Activated naive CD4-positive, alpha-beta T cell treated with anti-CD3 and anti-CD28 coated beads, Interleukin-2, amount 50 U/mL, for 16 hours (primary cell): ENCODE measurements around the gene PTGDS.

Source experiments
- DNase-seq: peaks from one replicate; pipeline ENCODE4 v3.0.0-alpha.2; 2020

Gene PTGDS

GRCh38 chr9:136958898-136959850 is 18.1 kb upstream of the PTGDS start:
- DNase-seq = no peak

GRCh38 chr9:136960212-136960937 is 16.9 kb upstream of the PTGDS start:
- no peak for DNase-seq

- DNase-seq = no peak
These were observed 16.4 kb upstream of the PTGDS start for GRCh38 chr9:136960938-136961275.

- no peak for DNase-seq
These were observed 15.8 kb upstream of the PTGDS start for GRCh38 chr9:136961279-136962065.

GRCh38 chr9:136962163-136962562 is 15.1 kb upstream of the PTGDS start:
- DNase-seq = no peak

GRCh38 chr9:136962701-136963248 is 14.5 kb upstream of the PTGDS start:
- no peak for DNase-seq

GRCh38 chr9:136963341-136963740 is 14.0 kb upstream of the PTGDS start:
- no peak for DNase-seq

GRCh38 chr9:136963751-136964150 is 13.6 kb upstream of the PTGDS start:
- DNase-seq = no peak

- no peak for DNase-seq
These were observed 13.1 kb upstream of the PTGDS start for GRCh38 chr9:136964171-136964689.

GRCh38 chr9:136964833-136965422 is 12.4 kb upstream of the PTGDS start:
- no peak for DNase-seq

GRCh38 chr9:136965771-136966484 is 11.4 kb upstream of the PTGDS start:
- no peak for DNase-seq

- DNase-seq = no peak
These were observed 8.8 kb upstream of the PTGDS start for GRCh38 chr9:136968333-136969127.

- DNase-seq = no peak
These were observed 8.2 kb upstream of the PTGDS start for GRCh38 chr9:136969150-136969549.

GRCh38 chr9:136969774-136970173 is 7.5 kb upstream of the PTGDS start:
- no peak for DNase-seq

- no peak for DNase-seq
These were observed 6.9 kb upstream of the PTGDS start for GRCh38 chr9:136970361-136970760.

GRCh38 chr9:136971746-136972145 is 5.6 kb upstream of the PTGDS start:
- no peak for DNase-seq

GRCh38 chr9:136972335-136972734 is 5.0 kb upstream of the PTGDS start:
- DNase-seq = no peak

GRCh38 chr9:136972743-136973142 is 4.6 kb upstream of the PTGDS start:
- no peak for DNase-seq

GRCh38 chr9:136973618-136974617 is 3.4 kb upstream of the PTGDS start:
- no peak for DNase-seq
